Measurements from ENCODE around the gene MUC6. TPM values are rescaled to one million over a fixed set of nuclear protein-coding genes. Genes with fewer than 3 reads are reported as not detected.
A peak's percentile ranks its signal among the peaks of the same experiment; 100 is the strongest.
"Not testable (repeated sequence)": the region's sequence is repeated elsewhere in the genome, so short reads cannot be mapped to it uniquely, and the experiment has no call there.

Gene MUC6
- total RNA-seq, 2 donors from 2014 or later = not detected

- no peak for TF ChIP-seq CTCF (IDR thresholded peaks at IDR 0.05)
- no peak overlapping the region for H3K4me3 ChIP-seq
- H3K9me3 ChIP-seq = no peaks in the 10 kb centered on the region
- no peak for DNase-seq (ENCODE audit: low spot score)
- peak overlapping the region in 1 of 2 donors; percentile 12 for H3K27ac ChIP-seq
- H3K4me1 ChIP-seq = peaks cover 0 to 25% of the 10 kb centered on the region in 2 donors
- peaks cover 51% of the 10 kb centered on the region for H3K36me3 ChIP-seq
- no peaks in the 10 kb centered on the region for H3K27me3 ChIP-seq
Observed at GRCh38 chr11:980438-981357, 55.8 kb downstream of the MUC6 start.

GRCh38 chr11:978781-979180 lies 57.7 kb downstream of the MUC6 start:
- no peak for DNase-seq (ENCODE audit: low spot score)
- Histone ChIP-seq H3K4me1 (peaks cover 0 to 25% of the 10 kb centered on the region in 2 donors), H3K36me3 (peaks cover 38% of the 10 kb centered on the region), H3K4me3 (no peak overlapping the region), H3K9me3 (no peaks in the 10 kb centered on the region), H3K27me3 (no peaks in the 10 kb centered on the region), H3K27ac (no peak overlapping the region)
- no peak for TF ChIP-seq CTCF (IDR thresholded peaks at IDR 0.05)

GRCh38 chr11:977830-978720 lies 58.4 kb downstream of the MUC6 start:
- Histone ChIP-seq H3K27me3 (no peaks in the 10 kb centered on the region), H3K27ac (no peak overlapping the region), H3K4me3 (no peak overlapping the region), H3K9me3 (no peaks in the 10 kb centered on the region), H3K36me3 (peaks cover 41% of the 10 kb centered on the region), H3K4me1 (peaks cover 0 to 25% of the 10 kb centered on the region in 2 donors)
- DNase-seq (ENCODE audit: low spot score) = no peak
- no peak for TF ChIP-seq CTCF (IDR thresholded peaks at IDR 0.05)

GRCh38 chr11:976431-977160 lies 59.9 kb downstream of the MUC6 start:
- H3K9me3 ChIP-seq = no peaks in the 10 kb centered on the region
- no peak for TF ChIP-seq CTCF (IDR thresholded peaks at IDR 0.05)
- H3K4me3 ChIP-seq = no peak overlapping the region
- DNase-seq (ENCODE audit: low spot score) = no peak
- H3K36me3 ChIP-seq = peaks cover 52% of the 10 kb centered on the region
- H3K27me3 ChIP-seq = no peaks in the 10 kb centered on the region
- H3K4me1 ChIP-seq = peaks cover 0 to 25% of the 10 kb centered on the region in 2 donors
- H3K27ac ChIP-seq = no peak overlapping the region

- no peak overlapping the region for H3K27ac ChIP-seq
- no peak for DNase-seq (ENCODE audit: low spot score)
- H3K9me3 ChIP-seq = no peaks in the 10 kb centered on the region
- H3K36me3 ChIP-seq = peaks cover 50% of the 10 kb centered on the region
- TF ChIP-seq CTCF (IDR thresholded peaks at IDR 0.05) = no peak
- peaks cover 0 to 23% of the 10 kb centered on the region in 2 donors for H3K4me1 ChIP-seq
- H3K4me3 ChIP-seq = no peak overlapping the region
- H3K27me3 ChIP-seq = no peaks in the 10 kb centered on the region
Observed at GRCh38 chr11:975827-976226, 60.7 kb downstream of the MUC6 start.

- DNase-seq (ENCODE audit: low spot score); H3K27ac ChIP-seq; H3K4me3 ChIP-seq; H3K9me3 ChIP-seq; H3K27me3 ChIP-seq: not testable (repeated sequence)
- peaks cover 0 to 19% of the 10 kb centered on the region in 2 donors for H3K4me1 ChIP-seq
- H3K36me3 ChIP-seq = peaks cover 54% of the 10 kb centered on the region
Observed at GRCh38 chr11:975376-975775, 61.1 kb downstream of the MUC6 start.
